Breast epithelium (tissue), 3 donors: ENCODE results near the gene ZNF292.

Experiments used
- CTCF ChIP-seq, 3 donors: fragments of 450-650 bp; IDR thresholded peaks; one replicate each; pipeline ENCODE4 v1.5.1; 2016 to 2017; ENCODE audit warnings: antibody characterized with exemption in 3 of 3, mild to moderate bottlenecking in 3 of 3, moderate library complexity in 3 of 3
- POLR2AphosphoS5 ChIP-seq, 3 donors: sonication (generic); formaldehyde crosslinking; IDR thresholded peaks; one replicate each; pipeline ENCODE4 v1.6.1; 2017; ENCODE audit warnings: antibody characterized with exemption in 3 of 3

- TF ChIP-seq POLR2AphosphoS5 (IDR thresholded peaks at IDR 0.05) (no peak), CTCF (IDR thresholded peaks at IDR 0.05) (no peak)
Observed at GRCh38 chr6:87261534-87261933, 106.2 kb downstream of the ZNF292 start.
